PC-9 (cell line): ENCODE data around the gene XAGE1A. TPM values are rescaled to one million over a fixed set of nuclear protein-coding genes. Genes with fewer than 3 reads are reported as not detected.
"Not testable (repeated sequence)": the region's sequence is repeated elsewhere in the genome, so short reads cannot be mapped to it uniquely, and the experiment has no call there.

Source experiments
- BruUV-seq: library from RNA; stranded (reverse); fragments of 400-500 nt; replicated peaks from 2 replicates; lab custom pipeline; 2021; lab: Mats Ljungman, UMichigan
- CTCF ChIA-PET: fragments of 300-600 bp; sonication (Branson Sonifier 250); formaldehyde crosslinking; loops from one replicate; lab custom pipeline; 2022; ENCODE audit warnings: antibody characterized with exemption; lab: Charles Lee
- POLR2A ChIA-PET: fragments of 300-600 bp; sonication (Branson Sonifier 250); formaldehyde crosslinking; loops from one replicate; lab custom pipeline; 2022; ENCODE audit warnings: antibody characterized with exemption; ENCODE audit not compliant: unreplicated experiment; lab: Charles Lee
- DNase-seq, 2 experiments: peaks; one replicate each; pipeline versions ENCODE4 v3.0.0 to v3.0.0-alpha.2; 2015 to 2022; ENCODE audit warnings: mixed read lengths in 1 of 2
- H2AFZ ChIP-seq: fragments of 200-600 bp; sonication (generic); 2 replicates; pipeline ENCODE4 v1.8.1; 2017; ENCODE audit warnings: antibody characterized with exemption
- H3F3A ChIP-seq: fragments of 200-600 bp; sonication (generic); 2 replicates; pipeline ENCODE4 v1.8.1; 2017; ENCODE audit warnings: antibody characterized with exemption, mild to moderate bottlenecking, low read depth; ENCODE audit not compliant: insufficient read depth
- H3K27ac ChIP-seq: fragments of 200-600 bp; sonication (generic); 2 replicates; pipeline ENCODE4 v1.6.1; 2016; ENCODE audit warnings: mixed run types
- H3K27me3 ChIP-seq: fragments of 200-600 bp; sonication (generic); 2 replicates; pipeline ENCODE4 v1.6.1; 2016; ENCODE audit warnings: low read depth, mixed run types; ENCODE audit not compliant: insufficient read depth
- H3K36me3 ChIP-seq: fragments of 200-600 bp; sonication (generic); 2 replicates; pipeline ENCODE4 v1.6.1; 2016; ENCODE audit warnings: low read depth, mixed run types
- H3K4me1 ChIP-seq: fragments of 200-600 bp; sonication (generic); replicated peaks from 2 replicates; pipeline ENCODE4 v1.6.1; 2016; ENCODE audit warnings: mixed run types; ENCODE audit not compliant: insufficient read depth
- H3K4me2 ChIP-seq: fragments of 200-600 bp; sonication (generic); 2 replicates; pipeline ENCODE4 v1.6.1; 2017; ENCODE audit warnings: mixed run types
- H3K4me3 ChIP-seq: fragments of 200-600 bp; sonication (generic); 2 replicates; pipeline ENCODE4 v1.6.1; 2016; ENCODE audit warnings: mixed run types
- H3K79me2 ChIP-seq: fragments of 200-600 bp; sonication (generic); 2 replicates; pipeline ENCODE4 v1.6.1; 2017; ENCODE audit warnings: low read depth, mixed run types
- H3K9me2 ChIP-seq: fragments of 200-600 bp; sonication (generic); 2 replicates; pipeline ENCODE4 v1.8.1; 2017; ENCODE audit warnings: mild to moderate bottlenecking; ENCODE audit not compliant: insufficient read depth
- H3K9me3 ChIP-seq: fragments of 200-600 bp; sonication (generic); 2 replicates; pipeline ENCODE4 v1.8.1; 2016; ENCODE audit warnings: low read depth; ENCODE audit not compliant: insufficient read depth
- H4K20me1 ChIP-seq: fragments of 200-600 bp; sonication (generic); 2 replicates; pipeline ENCODE4 v1.8.1; 2017; ENCODE audit not compliant: insufficient read depth
- CTCF ChIP-seq: fragments of 200-600 bp; sonication (generic); conservative IDR thresholded peaks from 2 replicates; pipeline ENCODE4 v1.6.1; 2017; ENCODE audit warnings: mixed run types, antibody characterized with exemption, mild to moderate bottlenecking, moderate library complexity
- EZH2 ChIP-seq: fragments of 200-600 bp; sonication (generic); IDR thresholded peaks from 2 replicates; pipeline ENCODE4 v1.8.0; 2017; ENCODE audit warnings: antibody characterized with exemption, low read depth
- intact Hi-C: fragments of 100-400 bp; cut with micrococcal nuclease; formaldehyde crosslinking; loops from one replicate; pipeline ENCODE4 v1.10.0; 2022; ENCODE audit not compliant: unreplicated experiment
- total RNA-seq: library from RNA; stranded (reverse); gene quantifications from 2 replicates; pipeline ENCODE4 v1.2.3, GENCODE V29; 2021

Gene XAGE1A
- total RNA-seq, 1 experiment from 2014 or later = not detected

- Histone ChIP-seq H3K4me1 (no peaks in the 10 kb centered on the region), H2AFZ (no peak overlapping the region), H3K9me3 (no peaks in the 10 kb centered on the region), H3K36me3 (no peaks in the 10 kb centered on the region), H3F3A (no peaks in the 10 kb centered on the region), H3K27me3 (peaks cover 14% of the 10 kb centered on the region; the same call in 1 of the 2 replicates), H3K4me2 (no peak overlapping the region), H3K27ac (no peak overlapping the region), H3K4me3 (no peak overlapping the region), H3K9me2 (no peaks in the 10 kb centered on the region), H4K20me1 (no peaks in the 10 kb centered on the region), H3K79me2 (no peaks in the 10 kb centered on the region)
- BruUV-seq = no TSS peak
- CTCF ChIA-PET = no interaction called here
- TF ChIP-seq EZH2 (no peak), CTCF (no peak)
- no peak for DNase-seq
- intact Hi-C loops = no loop called here
- POLR2A ChIA-PET = no interaction called here
These were observed 8.9 kb downstream of the XAGE1A start for GRCh38 chrX:52504551-52504950.

DNA sequence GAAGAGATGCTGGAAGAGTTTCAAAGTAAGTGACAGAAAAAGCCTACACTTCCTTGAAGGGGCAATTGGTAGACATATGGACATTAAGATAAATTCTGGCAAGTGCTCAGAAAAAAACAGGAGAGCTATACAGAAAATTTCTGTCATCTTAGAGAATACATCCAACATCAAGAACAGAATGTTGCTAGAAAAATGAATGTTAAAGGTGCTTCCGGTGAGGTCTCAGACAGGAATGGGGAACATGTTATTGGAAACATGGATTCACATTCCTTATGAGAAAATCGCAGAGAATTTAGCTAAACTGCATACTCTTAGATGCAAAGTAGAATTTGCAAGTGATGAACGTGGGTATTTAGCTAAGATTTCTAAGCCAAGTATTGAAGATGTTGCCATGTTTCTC is 11.7 kb downstream of the XAGE1A start:
- H3K27ac ChIP-seq = no peak overlapping the region
- H3K4me1 ChIP-seq = no peaks in the 10 kb centered on the region
- no peak for TF ChIP-seq CTCF
- TF ChIP-seq EZH2 = no peak
- no peaks in the 10 kb centered on the region for H3F3A ChIP-seq
- no peaks in the 10 kb centered on the region for H3K9me3 ChIP-seq
- H3K4me2 ChIP-seq = no peak overlapping the region
- peaks cover 12% of the 10 kb centered on the region; the same call in 1 of the 2 replicates for H3K27me3 ChIP-seq
- H3K79me2 ChIP-seq = no peaks in the 10 kb centered on the region
- H3K36me3 ChIP-seq = no peaks in the 10 kb centered on the region
- H4K20me1 ChIP-seq = no peaks in the 10 kb centered on the region
- no peak for DNase-seq
- intact Hi-C loops = no loop called here
- ChIA-PET CTCF (no interaction called here), POLR2A (no interaction called here)
- H3K4me3 ChIP-seq = no peak overlapping the region
- BruUV-seq = no TSS peak
- no peak overlapping the region for H2AFZ ChIP-seq
- no peaks in the 10 kb centered on the region for H3K9me2 ChIP-seq

DNA sequence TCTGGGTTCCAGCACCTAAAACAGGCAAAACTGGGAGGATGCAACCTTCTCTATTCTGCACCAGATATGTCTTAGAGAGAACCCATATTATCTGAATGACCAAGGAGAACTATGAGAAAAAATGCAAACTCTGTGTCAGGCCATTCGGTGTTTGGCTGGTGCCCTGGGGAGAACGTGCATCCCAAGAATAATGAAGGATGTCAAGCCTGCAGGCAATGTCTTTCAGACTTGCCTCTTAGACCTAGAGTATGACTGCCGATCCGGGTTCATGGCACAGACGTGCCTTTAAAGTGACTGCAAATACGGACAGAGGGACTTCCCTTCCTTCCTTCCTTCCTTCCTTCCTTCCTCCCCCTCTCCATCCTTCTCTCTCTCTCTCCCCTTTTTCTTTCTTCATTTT is 14.3 kb downstream of the XAGE1A start:
- no peak overlapping the region for H3K27ac ChIP-seq
- H3K9me2 ChIP-seq = no peaks in the 10 kb centered on the region
- H4K20me1 ChIP-seq = no peaks in the 10 kb centered on the region
- BruUV-seq = no TSS peak
- H3F3A ChIP-seq = no peaks in the 10 kb centered on the region
- H3K79me2 ChIP-seq = no peaks in the 10 kb centered on the region
- no peak overlapping the region for H3K4me3 ChIP-seq
- CTCF ChIA-PET = no interaction called here
- TF ChIP-seq CTCF = no peak
- no peak for TF ChIP-seq EZH2
- H2AFZ ChIP-seq = no peak overlapping the region
- no peak overlapping the region for H3K4me2 ChIP-seq
- no peaks in the 10 kb centered on the region for H3K36me3 ChIP-seq
- H3K4me1 ChIP-seq = no peaks in the 10 kb centered on the region
- POLR2A ChIA-PET = interaction anchor here (0.6 kb wide), 1 partner anchor 148 kb away, joined by 9 read pairs; no protein-coding TSS in a partner anchor
- peaks cover 4% of the 10 kb centered on the region; the same call in 1 of the 2 replicates for H3K27me3 ChIP-seq
- no peak for DNase-seq
- no peaks in the 10 kb centered on the region for H3K9me3 ChIP-seq
- intact Hi-C loops = no loop called here

DNA sequence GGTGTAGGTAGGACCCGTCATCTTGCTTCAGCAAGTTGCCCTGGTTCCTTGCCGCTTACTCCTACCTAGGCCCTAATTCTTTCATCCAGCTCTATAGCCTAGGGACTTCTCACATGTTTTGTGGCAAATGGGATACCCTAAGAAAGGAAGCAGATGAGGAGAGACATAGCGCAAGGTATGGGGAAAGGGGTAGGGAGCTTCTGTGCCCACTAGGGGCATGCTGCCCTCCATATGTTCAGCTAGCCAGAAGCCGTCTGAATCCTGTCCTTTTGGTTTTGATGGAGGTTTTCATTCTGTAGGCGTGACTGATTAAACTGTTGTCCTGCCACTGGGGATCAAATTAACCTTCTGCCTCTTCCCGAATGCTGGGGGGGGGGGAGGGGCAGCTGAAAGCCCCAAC is 15.5 kb downstream of the XAGE1A start:
- CTCF ChIA-PET, BruUV-seq: not testable (repeated sequence)

DNA sequence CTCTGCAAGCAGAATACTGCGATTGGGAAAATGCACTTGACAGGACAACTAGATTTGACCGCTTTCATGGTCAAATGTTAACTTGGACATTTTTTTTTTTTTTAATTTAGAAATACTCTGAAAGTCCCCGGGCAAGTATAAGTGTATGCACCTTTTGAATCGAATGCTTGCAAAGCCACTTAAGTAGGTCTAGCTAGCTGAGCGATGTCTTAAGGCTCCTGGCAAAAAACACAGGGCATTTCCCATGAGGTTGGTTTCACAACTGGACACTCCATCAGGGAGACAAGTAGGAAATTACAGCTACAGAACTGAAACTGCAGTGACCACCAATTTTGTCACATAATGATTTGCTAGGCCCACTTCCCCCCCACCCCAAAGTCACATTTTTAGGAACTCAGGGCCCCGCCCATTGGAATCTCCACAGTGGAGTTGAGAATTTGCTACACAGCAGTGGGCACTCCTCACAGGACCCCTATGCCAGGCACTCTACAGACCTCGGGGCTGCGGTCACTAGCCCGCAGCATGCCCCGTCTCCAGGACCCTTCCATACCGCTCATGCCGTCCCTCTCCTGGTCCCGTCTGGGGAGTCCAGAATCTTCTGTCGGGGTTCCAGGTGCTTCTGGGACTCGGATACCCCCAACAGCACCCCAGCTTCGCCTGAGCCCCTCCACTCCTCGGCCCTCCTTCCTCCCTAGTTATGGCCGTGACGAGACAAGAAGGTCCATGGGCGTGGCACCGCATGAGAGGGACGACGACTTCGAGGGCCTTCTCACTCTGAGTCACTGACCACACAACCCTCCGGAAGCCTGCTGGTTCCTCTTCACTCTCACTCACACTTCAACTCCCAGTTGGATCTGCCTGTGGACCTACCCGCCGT is 20.7 kb downstream of the XAGE1A start:
- intact Hi-C loops, POLR2A ChIA-PET, CTCF ChIA-PET, H2AFZ ChIP-seq, H3K9me2 ChIP-seq, H3K4me3 ChIP-seq, DNase-seq, H3K79me2 ChIP-seq, H3F3A ChIP-seq, H3K9me3 ChIP-seq, H3K4me2 ChIP-seq, BruUV-seq, H3K4me1 ChIP-seq, H3K27ac ChIP-seq, H3K27me3 ChIP-seq, H3K36me3 ChIP-seq, H4K20me1 ChIP-seq: not testable (repeated sequence)

More for the DNA sequence above, 15.5 kb downstream of the XAGE1A start:
- H3K27ac ChIP-seq, intact Hi-C loops, H3K4me3 ChIP-seq, H3K9me2 ChIP-seq, DNase-seq, POLR2A ChIA-PET, H2AFZ ChIP-seq, H3K4me2 ChIP-seq, H3K36me3 ChIP-seq, H3K79me2 ChIP-seq, H3F3A ChIP-seq, H4K20me1 ChIP-seq, H3K4me1 ChIP-seq, H3K9me3 ChIP-seq, H3K27me3 ChIP-seq: not testable (repeated sequence)
